K562 (cell line): ENCODE results near the gene ARID3C. TPM values are rescaled to one million over a fixed set of nuclear protein-coding genes. Genes with fewer than 3 reads are reported as not detected.

ENCODE experiments used
- ATAC-seq: fragments of 200-7000 bp; cut with Tn5 transposase; 3 replicates; pipeline ENCODE4 v1.9.1; 2020; ENCODE audit warnings: moderate library complexity
- BruUV-seq: library from RNA; stranded (reverse); fragments of 400-500 nt; replicated peaks from 2 replicates; lab custom pipeline; 2021; lab: Mats Ljungman, UMichigan
- CTCF ChIA-PET: fragments of 300-600 bp; formaldehyde crosslinking; extraction: SDS; loops from one replicate; lab custom pipeline; 2021; ENCODE audit warnings: low intra/inter-chr PET ratio; lab: Yijun Ruan, JAX
- POLR2A ChIA-PET: fragments of 300-600, 350-650 bp; sonication (Branson Sonifier 250); formaldehyde crosslinking; extraction: SDS; loops from one replicate; lab custom pipeline; 2021; ENCODE audit warnings: antibody characterized with exemption, inconsistent platforms; lab: Yijun Ruan, JAX
- DNase-seq, 4 experiments: peaks; one replicate each; pipeline versions ENCODE4 v3.0.0 to v3.0.0-alpha.2; 2011 to 2018; ENCODE audit warnings: low spot score in 3 of 4, mixed read lengths in 3 of 4; ENCODE audit errors: extremely low read depth in 1 of 4
- FAIRE-seq: peaks from 2 replicates; lab custom pipeline; 2011; peaks lifted over from hg19 to GRCh38; lab: Jason Lieb, UNC
- H2AFZ ChIP-seq: 2 replicates; pipeline ENCODE4 v1.6.0; 2011; ENCODE audit warnings: low read depth, low read length, control low read depth, inconsistent platforms
- H3K27ac ChIP-seq: fragments of 200-600 bp; 3 replicates; pipeline ENCODE4 v1.8.0; 2011; ENCODE audit warnings: low read depth, mild to moderate bottlenecking, control low read depth, inconsistent platforms, low read length, moderate library complexity, mixed read lengths; ENCODE audit errors: extremely low read depth
- H3K27me3 ChIP-seq, 2 experiments: fragments of 300-600 bp in 1 of 2; 2 replicates in 1 of 2; 3 replicates in 1 of 2; pipeline versions ENCODE4 v1.6.0 to v1.8.0; 2011; ENCODE audit warnings: inconsistent platforms in 2 of 2, low read length in 2 of 2, mild to moderate bottlenecking in 1 of 2, mixed read lengths in 1 of 2, moderate library complexity in 1 of 2; ENCODE audit not compliant: control insufficient read depth in 2 of 2, insufficient read depth in 2 of 2
- H3K36me3 ChIP-seq: fragments of 300-600 bp; 3 replicates; pipeline ENCODE4 v1.8.0; 2011; ENCODE audit warnings: mild to moderate bottlenecking, low read length, inconsistent platforms; ENCODE audit not compliant: control insufficient read depth, insufficient read depth
- H3K4me1 ChIP-seq, 2 experiments: fragments of 200-600 bp in 1 of 2; replicated peaks in 1 of 2; 2 replicates in 1 of 2; 3 replicates in 1 of 2; pipeline versions ENCODE4 v1.5.1 to v1.8.0; 2011; ENCODE audit warnings: inconsistent platforms in 2 of 2, low read length in 2 of 2, mild to moderate bottlenecking in 1 of 2, mixed read lengths in 1 of 2, moderate library complexity in 1 of 2; ENCODE audit not compliant: control insufficient read depth in 2 of 2, insufficient read depth in 2 of 2
- H3K4me2 ChIP-seq: 2 replicates; pipeline ENCODE4 v1.6.1; 2011; ENCODE audit warnings: low read length, control low read depth, inconsistent platforms, mixed read lengths; ENCODE audit not compliant: insufficient read depth
- H3K4me3 ChIP-seq: fragments of 200-600 bp; sonication (generic), shearing (Covaris generic); 2 replicates; pipeline ENCODE4 v1.5.1; 2016; ENCODE audit warnings: control low read depth, inconsistent platforms
- H3K79me2 ChIP-seq: fragments of 200-600 bp; 3 replicates; pipeline ENCODE4 v1.8.0; 2011; ENCODE audit warnings: low read length, inconsistent platforms; ENCODE audit not compliant: control insufficient read depth, insufficient read depth
- H3K9ac ChIP-seq, 2 experiments: 2 replicates each; pipeline versions ENCODE4 v1.6.0 to v1.6.1; 2011; ENCODE audit warnings: low read depth in 2 of 2, low read length in 2 of 2, control low read depth in 1 of 2, inconsistent platforms in 1 of 2, mild to moderate bottlenecking in 1 of 2, mixed read lengths in 1 of 2; ENCODE audit not compliant: insufficient read depth in 1 of 2
- H3K9me1 ChIP-seq: one replicate; pipeline ENCODE4 v1.6.0; 2011; ENCODE audit warnings: inconsistent platforms, mild to moderate bottlenecking, low read length, moderate library complexity; ENCODE audit not compliant: control insufficient read depth, insufficient read depth
- H3K9me3 ChIP-seq: replicated peaks from 2 replicates; pipeline ENCODE4 v1.5.1; 2011; ENCODE audit warnings: low read depth, low read length, inconsistent platforms; ENCODE audit not compliant: control insufficient read depth, insufficient read depth
- H4K20me1 ChIP-seq: replicated peaks from 2 replicates; pipeline ENCODE4 v1.6.1; 2011; ENCODE audit warnings: low read length, inconsistent platforms, mixed read lengths; ENCODE audit not compliant: control insufficient read depth, insufficient read depth
- ARNT ChIP-seq, 2 experiments: fragments of 450-650 bp; IDR thresholded peaks; 2 replicates each; pipeline ENCODE4 v1.6.1; 2016; ENCODE audit warnings: mild to moderate bottlenecking in 1 of 2
- CHD1 ChIP-seq: fragments of 200-600 bp; sonication (generic); IDR thresholded peaks from one replicate; pipeline ENCODE4 v1.6.1; 2012; ENCODE audit warnings: mild to moderate bottlenecking, moderate library complexity, low read length, inconsistent platforms
- ESRRA ChIP-seq: fragments of 450-650 bp; IDR thresholded peaks from 2 replicates; pipeline ENCODE4 v1.6.1; 2014; ENCODE audit warnings: low read depth, mild to moderate bottlenecking, moderate library complexity, borderline replicate concordance
- JUND ChIP-seq, 2 experiments: IDR thresholded peaks; 2 replicates in 1 of 2; 3 replicates in 1 of 2; pipeline ENCODE4 v1.6.1; 2011; ENCODE audit warnings: borderline replicate concordance in 2 of 2, low read depth in 2 of 2, low read length in 2 of 2, improper control_type of control experiment in 1 of 2, missing biosample characterization in 1 of 2, missing genetic modification characterization in 1 of 2, missing genetic modification reagents in 1 of 2
- KLF13 ChIP-seq: fragments of 450-650 bp; IDR thresholded peaks from 2 replicates; pipeline ENCODE4 v1.6.1; 2016; ENCODE audit warnings: missing genetic modification characterization, low read depth, mild to moderate bottlenecking, missing compliant biosample characterization, moderate library complexity, borderline replicate concordance
- NFIC ChIP-seq: fragments of 450-650 bp; IDR thresholded peaks from 2 replicates; pipeline ENCODE4 v1.6.1; 2017; ENCODE audit warnings: mild to moderate bottlenecking, inconsistent platforms
- PATZ1 ChIP-seq: fragments of 250-450 bp; sonication (Bioruptor Pico); IDR thresholded peaks from 2 replicates; pipeline ENCODE4 v1.5.0; 2020; ENCODE audit warnings: mild to moderate bottlenecking, borderline replicate concordance
- RBFOX2 ChIP-seq: fragments of 200-400 bp; formaldehyde crosslinking; IDR thresholded peaks from 2 replicates; pipeline ENCODE4 v1.6.1; 2017; ENCODE audit warnings: low read depth, mild to moderate bottlenecking, low read length, moderate library complexity
- TRIM28 ChIP-seq: fragments of 450-650 bp; IDR thresholded peaks from 2 replicates; pipeline ENCODE4 v1.6.1; 2017
- ZC3H4 ChIP-seq: sonication (generic); formaldehyde crosslinking; IDR thresholded peaks from 2 replicates; pipeline ENCODE4 v1.9.0; 2021; ENCODE audit warnings: missing genetic modification reagents, borderline replicate concordance
- ZNF124 ChIP-seq: sonication (generic); formaldehyde crosslinking; IDR thresholded peaks from 2 replicates; pipeline ENCODE4 v1.8.1; 2022; ENCODE audit warnings: missing genetic modification reagents
- ZNF174 ChIP-seq: fragments of 250-450 bp; sonication (Bioruptor Pico); IDR thresholded peaks from 2 replicates; pipeline ENCODE4 v1.4.0; 2020; ENCODE audit warnings: mild to moderate bottlenecking
- ZNF224 ChIP-seq: sonication (generic); formaldehyde crosslinking; IDR thresholded peaks from 2 replicates; pipeline ENCODE4 v1.8.0; 2022; ENCODE audit warnings: mild to moderate bottlenecking, missing genetic modification reagents
- ZNF609 ChIP-seq: sonication (generic); formaldehyde crosslinking; IDR thresholded peaks from 2 replicates; pipeline ENCODE4 v1.8.1; 2023; ENCODE audit warnings: missing genetic modification reagents, mild to moderate bottlenecking, borderline replicate concordance
- WGBS: fragments of 100-300 bp; shearing (Covaris generic); methylation state at CpG from one replicate; pipeline ENCODE4 v1.1.6; 2016; ENCODE audit warnings: low coverage, mixed read lengths; ENCODE audit not compliant: insufficient coverage; ENCODE audit errors: missing lambda C conversion rate; 5-methylcytosine and 5-hydroxymethylcytosine counted together
- in situ Hi-C: fragments of 300-500 bp; cut with MboI; formaldehyde crosslinking; loops from 4 replicates; pipeline ENCODE4 v1.15.0; 2018; ENCODE audit warnings: inconsistent platforms, mixed read lengths
- intact Hi-C: fragments of 100-400 bp; cut with micrococcal nuclease; formaldehyde crosslinking; loops from 2 replicates; pipeline ENCODE4 v1.14.2; 2022
- polyA plus RNA-seq, 8 experiments: library from polyadenylated mRNA; depleted of rRNA in 4 of 8; stranded (reverse) in 5 of 8; unstranded in 3 of 8; fragments of >200 nt; fragmentation: Nextera tagmentation in 2 of 8; fragmentation: Illumina TruSeq in 1 of 8; extraction: Ambion mirVana in 2 of 8; extraction: Trizol in 1 of 8; gene quantifications; 2 replicates each; pipeline versions ENCODE4 v1.2.1 to v1.2.3, GENCODE V29; 2011 to 2014; ENCODE audit warnings: inconsistent platforms in 1 of 8, missing spikeins in 1 of 8
- total RNA-seq, 7 experiments: library from RNA; depleted of rRNA in 6 of 7; stranded (reverse); fragments of >200 nt in 6 of 7; fragmentation: Illumina TruSeq in 2 of 7; extraction: Trizol in 2 of 7; gene quantifications; 2 replicates each; pipeline versions ENCODE4 v1.2.1 to v1.2.3, GENCODE V29; 2011 to 2021; ENCODE audit warnings: low replicate concordance in 1 of 7

Gene ARID3C
- total and polyA plus RNA-seq, 9 of the 15 experiments (the other 6 are each of a cell fraction or from before 2014, with no cell fraction given), result not detected

- in situ Hi-C loops (no loop called here), intact Hi-C loops (no loop called here)
- no peaks in the 10 kb centered on the region for H4K20me1 ChIP-seq
- DNase-seq, result peak; percentile 94 to 96 (median 94)
- H3K4me2 ChIP-seq, result peak within 1 kb of the TSS; percentile 98
- peak; percentile 97 for FAIRE-seq
- peak; percentile 89 for ATAC-seq
- POLR2A ChIA-PET, result interaction anchor here (0.6 to 2.6 kb wide), 8 partner anchors 9 to 118 kb away, joined by 3 to 13 read pairs (median 4); partner anchors contain the start of genes DCTN3 and SIGMAR1
- peaks cover 7% of the 10 kb centered on the region for H3K9me1 ChIP-seq
- BruUV-seq, result no TSS peak
- WGBS, result 0% methylated on average over 12 of the region's 24 CpGs
- peak within 1 kb of the TSS; percentile 76 for H2AFZ ChIP-seq
- no peaks in the 10 kb centered on the region for H3K27me3 ChIP-seq
- peaks cover 27% of the 10 kb centered on the region; the same call in 2 of the 3 replicates for H3K36me3 ChIP-seq
- peak within 1 kb of the TSS; percentile 47 to 87 for H3K9ac ChIP-seq
- H3K79me2 ChIP-seq, result peaks cover 17% of the 10 kb centered on the region
- H3K4me3 ChIP-seq, result peak within 1 kb of the TSS; percentile 34
- no peaks in the 10 kb centered on the region for H3K9me3 ChIP-seq
- CTCF ChIA-PET, result interaction anchor here (0.8 kb wide), 1 partner anchor 50 kb away, joined by 3 read pairs; no protein-coding TSS in a partner anchor
- H3K27ac ChIP-seq, result peak within 1 kb of the TSS; percentile 72
- peaks cover 40 to 53% of the 10 kb centered on the region in 2 experiments for H3K4me1 ChIP-seq
- TF ChIP-seq ZNF224, result no peak
- no peak for TF ChIP-seq TRIM28
- TF ChIP-seq ZNF124 (CRISPR knock-in tag), result no peak
- no peak for TF ChIP-seq CHD1
- peak in 1 of 2 experiments; percentile 53; a peak in 2 of 4 replicates for TF ChIP-seq ARNT (IDR thresholded peaks at IDR 0.05)
- TF ChIP-seq ZNF174 (CRISPR knock-in tag), result no peak
- TF ChIP-seq KLF13 (tag), result peak; percentile 66; the same call in 1 of the 2 replicates
- TF ChIP-seq ESRRA, result 0 out of 2 replicates have a peak, but pooled peaks have one; percentile 44
- no peak for TF ChIP-seq ZC3H4 (CRISPR knock-in tag)
- TF ChIP-seq JUND (IDR thresholded peaks at IDR 0.05; ENCODE audit: borderline replicate concordance, low read depth, low read length), result peak; percentile 64
- peak; percentile 69; the same call in 2 of the 3 replicates for TF ChIP-seq JUND (tag; IDR thresholded peaks at IDR 0.05; ENCODE audit: borderline replicate concordance, low read depth, low read length)
- peak; percentile 67 for TF ChIP-seq RBFOX2
- TF ChIP-seq PATZ1 (CRISPR knock-in tag), result no peak
- TF ChIP-seq ZNF609, result no peak
- TF ChIP-seq NFIC, result peak; percentile 54
Measured at GRCh38 chr9:34651876-34652601, 23.2 kb upstream of the ARID3C start, which contains the start of gene IL11RA. Gene IL11RA (plus strand): TSS chr9:34652185. CDS start chr9:34655218, 3,033 bp downstream.
